NCI-H69 (cell line): ENCODE measurements around the gene C19orf12.

Experiments used
- DNase-seq: peaks from one replicate; lab custom pipeline; 2025; lab: John Stamatoyannopoulos, UW

C19orf12 gene

GRCh38 chr19:29714953-29715700 is at the start of gene C19orf12:
C19orf12 (minus strand) TSS chr19:29715261; CDS start chr19:29708413, 6,848 bp downstream.
- peak; percentile 82 for DNase-seq

GRCh38 chr19:29764361-29764760 is 49.3 kb upstream of the C19orf12 start:
- no peak for DNase-seq

GRCh38 chr19:29763196-29763595 is 48.1 kb upstream of the C19orf12 start:
- DNase-seq = no peak

GRCh38 chr19:29761575-29762232 is 46.6 kb upstream of the C19orf12 start:
- DNase-seq = no peak

GRCh38 chr19:29760752-29761502 is 45.9 kb upstream of the C19orf12 start:
- no peak for DNase-seq

GRCh38 chr19:29759359-29759758 is 44.3 kb upstream of the C19orf12 start:
- DNase-seq = no peak

- no peak for DNase-seq
Observed at GRCh38 chr19:29758863-29759262, 43.8 kb upstream of the C19orf12 start.

GRCh38 chr19:29757551-29757950 is 42.5 kb upstream of the C19orf12 start:
- DNase-seq = no peak

- no peak for DNase-seq
Observed at GRCh38 chr19:29753934-29754305, 38.9 kb upstream of the C19orf12 start.

GRCh38 chr19:29753190-29753933 is 38.3 kb upstream of the C19orf12 start:
- DNase-seq = no peak

GRCh38 chr19:29752450-29753025 is 37.5 kb upstream of the C19orf12 start:
- DNase-seq = no peak

- no peak for DNase-seq
Observed at GRCh38 chr19:29751932-29752331, 36.9 kb upstream of the C19orf12 start.

GRCh38 chr19:29750001-29750400 is 34.9 kb upstream of the C19orf12 start:
- peak; percentile 12 for DNase-seq

- no peak for DNase-seq
Observed at GRCh38 chr19:29748996-29749849, 34.2 kb upstream of the C19orf12 start.

GRCh38 chr19:29745253-29745652 is 30.2 kb upstream of the C19orf12 start:
- no peak for DNase-seq

- no peak for DNase-seq
Observed at GRCh38 chr19:29743681-29744080, 28.6 kb upstream of the C19orf12 start.

GRCh38 chr19:29741776-29742175 is 26.7 kb upstream of the C19orf12 start:
- peak; percentile 56 for DNase-seq

GRCh38 chr19:29741226-29741625 is 26.2 kb upstream of the C19orf12 start:
- no peak for DNase-seq

GRCh38 chr19:29737461-29738000 is 22.5 kb upstream of the C19orf12 start:
- DNase-seq = no peak

GRCh38 chr19:29735829-29736228 is 20.8 kb upstream of the C19orf12 start:
- no peak for DNase-seq
